IMR-90 (cell line): ENCODE data around the gene FALEC. TPM values are rescaled to one million over a fixed set of nuclear protein-coding genes. Genes with fewer than 3 reads are reported as not detected.

Source experiments
- ATAC-seq: fragments of 200-7000 bp; cut with Tn5 transposase; 2 replicates; pipeline ENCODE4 v1.9.1; 2020; ENCODE audit warnings: low read depth, mild to moderate bottlenecking, moderate library complexity
- BruUV-seq: library from RNA; stranded (reverse); fragments of 400-500 nt; replicated peaks from 2 replicates; lab custom pipeline; 2021; lab: Mats Ljungman, UMichigan
- CTCF ChIA-PET: fragments of 300-600 bp; formaldehyde crosslinking; extraction: SDS; loops from one replicate; lab custom pipeline; 2021; ENCODE audit warnings: antibody characterized with exemption; lab: Yijun Ruan, JAX
- POLR2A ChIA-PET: fragments of 300-600 bp; sonication (Branson Sonifier 250); formaldehyde crosslinking; loops from one replicate; lab custom pipeline; 2022; ENCODE audit warnings: antibody characterized with exemption; ENCODE audit not compliant: unreplicated experiment; lab: Charles Lee
- DNase-seq: peaks from one replicate; pipeline ENCODE4 v3.0.0; 2013
- H2AFZ ChIP-seq: replicated peaks from 2 replicates; pipeline ENCODE3; 2013; ENCODE audit warnings: low read length, mild to moderate bottlenecking; ENCODE audit not compliant: poor library complexity
- H2AK5ac ChIP-seq: 2 replicates; pipeline ENCODE4 v1.6.1; 2013; ENCODE audit warnings: low read depth, low read length, inconsistent platforms
- H2AK9ac ChIP-seq: replicated peaks from 2 replicates; pipeline ENCODE3; 2013; ENCODE audit warnings: mild to moderate bottlenecking, low read depth, low read length, moderate library complexity; ENCODE audit not compliant: poor library complexity
- H2BK120ac ChIP-seq: 2 replicates; pipeline ENCODE4 v1.6.1; 2013; ENCODE audit warnings: low read depth, low read length, inconsistent platforms
- H2BK15ac ChIP-seq: 3 replicates; pipeline ENCODE4 v1.6.1; 2013; ENCODE audit warnings: low read depth, low read length, inconsistent platforms
- H2BK20ac ChIP-seq: 2 replicates; pipeline ENCODE4 v1.6.1; 2013; ENCODE audit warnings: low read depth, mild to moderate bottlenecking, inconsistent platforms, low read length, moderate library complexity
- H2BK5ac ChIP-seq: 2 replicates; pipeline ENCODE4 v1.6.1; 2013; ENCODE audit warnings: mild to moderate bottlenecking, low read depth, low read length, inconsistent platforms; ENCODE audit not compliant: poor library complexity, severe bottlenecking
- H3K14ac ChIP-seq: replicated peaks from 2 replicates; pipeline ENCODE4 v1.6.1; 2013; ENCODE audit warnings: low read depth, low read length, inconsistent platforms
- H3K18ac ChIP-seq: 2 replicates; pipeline ENCODE4 v1.6.1; 2013; ENCODE audit warnings: low read depth, low read length, control low read depth
- H3K23ac ChIP-seq: 2 replicates; pipeline ENCODE4 v1.6.1; 2013; ENCODE audit warnings: low read depth, low read length, inconsistent platforms
- H3K27ac ChIP-seq: 2 replicates; pipeline ENCODE4 v1.5.1; 2013; ENCODE audit warnings: mild to moderate bottlenecking, control low read depth, low read length; ENCODE audit not compliant: insufficient read depth
- H3K27me3 ChIP-seq: 2 replicates; pipeline ENCODE4 v1.6.1; 2013; ENCODE audit warnings: low read length; ENCODE audit not compliant: control insufficient read depth, insufficient read depth
- H3K36me3 ChIP-seq: 2 replicates; pipeline ENCODE4 v1.6.1; 2013; ENCODE audit warnings: low read length, mixed read lengths; ENCODE audit not compliant: control insufficient read depth, insufficient read depth
- H3K4ac ChIP-seq: 2 replicates; pipeline ENCODE4 v1.6.1; 2013; ENCODE audit warnings: low read depth, low read length, inconsistent platforms
- H3K4me1 ChIP-seq: 2 replicates; pipeline ENCODE4 v1.6.1; 2013; ENCODE audit warnings: low read length, mixed read lengths; ENCODE audit not compliant: control insufficient read depth, insufficient read depth
- H3K4me2 ChIP-seq: 2 replicates; pipeline ENCODE4 v1.6.1; 2013; ENCODE audit warnings: low read depth, mild to moderate bottlenecking, control low read depth, low read length, moderate library complexity
- H3K4me3 ChIP-seq: 2 replicates; pipeline ENCODE4 v1.5.1; 2013; ENCODE audit warnings: low read depth, mild to moderate bottlenecking, control low read depth, low read length, moderate library complexity; ENCODE audit not compliant: insufficient read depth
- H3K56ac ChIP-seq: 2 replicates; pipeline ENCODE4 v1.6.1; 2013; ENCODE audit warnings: low read length, inconsistent platforms; ENCODE audit not compliant: insufficient read depth; ENCODE audit errors: extremely low read depth
- H3K79me1 ChIP-seq, 2 experiments: 2 replicates each; pipeline ENCODE4 v1.6.1; 2013; ENCODE audit warnings: low read length in 2 of 2, inconsistent platforms in 1 of 2, low read depth in 1 of 2
- H3K9ac ChIP-seq: 2 replicates; pipeline ENCODE4 v1.6.1; 2013; ENCODE audit warnings: low read depth, low read length, control low read depth
- H3K9me1 ChIP-seq: 2 replicates; pipeline ENCODE4 v1.6.1; 2013; ENCODE audit warnings: low read length, inconsistent platforms; ENCODE audit not compliant: insufficient read depth
- H3K9me3 ChIP-seq: 2 replicates; pipeline ENCODE4 v1.6.1; 2013; ENCODE audit warnings: low read length; ENCODE audit not compliant: control insufficient read depth, insufficient read depth
- H4K20me1 ChIP-seq: 2 replicates; pipeline ENCODE4 v1.6.1; 2013; ENCODE audit warnings: low read length, inconsistent platforms; ENCODE audit not compliant: insufficient read depth
- H4K5ac ChIP-seq: 2 replicates; pipeline ENCODE4 v1.6.1; 2013; ENCODE audit warnings: mild to moderate bottlenecking, low read depth, low read length, control low read depth
- H4K8ac ChIP-seq, 2 experiments: 2 replicates each; pipeline ENCODE4 v1.6.1; 2013; ENCODE audit warnings: low read depth in 2 of 2, low read length in 2 of 2, control low read depth in 1 of 2, inconsistent platforms in 1 of 2
- H4K91ac ChIP-seq: 2 replicates; pipeline ENCODE4 v1.6.1; 2013; ENCODE audit warnings: low read depth, low read length, inconsistent platforms; ENCODE audit not compliant: insufficient read depth
- CEBPB ChIP-seq: IDR thresholded peaks from 2 replicates; pipeline ENCODE4 v1.6.1; 2012; ENCODE audit warnings: low read depth, low read length, improper control_type of control experiment
- CHD1 ChIP-seq: IDR thresholded peaks from 2 replicates; pipeline ENCODE4 v1.6.1; 2012; ENCODE audit warnings: low read depth, low read length, improper control_type of control experiment
- FOS ChIP-seq: fragments of 150-350 bp; IDR thresholded peaks from 2 replicates; pipeline ENCODE4 v1.6.1; 2016; ENCODE audit warnings: low read depth, low read length
- MAFK ChIP-seq: IDR thresholded peaks from 2 replicates; pipeline ENCODE4 v1.6.1; 2012; ENCODE audit warnings: low read depth, low read length, improper control_type of control experiment
- MXI1 ChIP-seq: IDR thresholded peaks from 2 replicates; pipeline ENCODE4 v1.6.1; 2012; ENCODE audit warnings: low read depth, mild to moderate bottlenecking, low read length, moderate library complexity, borderline replicate concordance
- NFE2L2 ChIP-seq: fragments of 150-350 bp; IDR thresholded peaks from 2 replicates; pipeline ENCODE4 v1.6.1; 2016; ENCODE audit warnings: low read depth, mild to moderate bottlenecking, low read length
- POLR2A ChIP-seq: IDR thresholded peaks from 2 replicates; pipeline ENCODE4 v1.6.1; 2012; ENCODE audit warnings: mild to moderate bottlenecking, low read depth, low read length
- RAD21 ChIP-seq: IDR thresholded peaks from 2 replicates; pipeline ENCODE4 v1.6.1; 2012; ENCODE audit warnings: low read length, improper control_type of control experiment
- WGBS, 2 experiments: methylation state at CpG; one replicate each; pipeline versions ENCODE4 v1.1.5 to v1.1.7; 2013; ENCODE audit warnings: missing lambda C conversion rate in 2 of 2; ENCODE audit not compliant: insufficient read length in 1 of 2; ENCODE audit errors: extremely low coverage in 2 of 2; 5-methylcytosine and 5-hydroxymethylcytosine counted together
- dilution Hi-C: fragments of 300-500 bp; cut with HindIII; formaldehyde crosslinking; loops from one replicate; pipeline ENCODE4 v1.14.3; 2018; ENCODE audit warnings: low sequenced_read_pairs; ENCODE audit not compliant: unreplicated experiment
- in situ Hi-C: fragments of 300-500 bp; cut with MboI; formaldehyde crosslinking; loops from 3 replicates; pipeline ENCODE4 v1.14.3; 2019; ENCODE audit warnings: low sequenced_read_pairs, inconsistent platforms, mixed read lengths
- intact Hi-C: fragments of 100-400 bp; cut with micrococcal nuclease; formaldehyde crosslinking; loops from 2 replicates; pipeline ENCODE4 v1.10.0; 2022
- polyA plus RNA-seq, 3 experiments: library from polyadenylated mRNA; depleted of rRNA; stranded (reverse); fragments of >200 nt; gene quantifications; 2 replicates each; pipeline ENCODE4 v1.2.3, GENCODE V29; 2012; ENCODE audit warnings: low replicate concordance in 1 of 3
- total RNA-seq: library from RNA; depleted of rRNA; stranded (reverse); fragments of >200 nt; gene quantifications from 2 replicates; pipeline ENCODE4 v1.2.3, GENCODE V29; 2012
- TF ChIP-seq, protein P1 (sequence below): fragments of 150-350 bp; IDR thresholded peaks from 2 replicates; pipeline ENCODE4 v1.6.1; 2016; ENCODE audit warnings: low read depth, mild to moderate bottlenecking, low read length, moderate library complexity, borderline replicate concordance
- TF ChIP-seq, protein P2 (sequence below): fragments of 150-350 bp; IDR thresholded peaks from 2 replicates; pipeline ENCODE4 v1.6.1; 2017; ENCODE audit warnings: mild to moderate bottlenecking, antibody characterized with exemption, low read length, low read depth
- TF ChIP-seq, protein P3 (sequence below): conservative IDR thresholded peaks from 2 replicates; pipeline ENCODE4 v1.5.1; 2012; ENCODE audit warnings: mild to moderate bottlenecking, low read depth, low read length, improper control_type of control experiment

FALEC gene
- total and polyA plus RNA-seq, 2 of the 4 experiments (the other 2 are of a cell fraction), result not detected

DNA sequence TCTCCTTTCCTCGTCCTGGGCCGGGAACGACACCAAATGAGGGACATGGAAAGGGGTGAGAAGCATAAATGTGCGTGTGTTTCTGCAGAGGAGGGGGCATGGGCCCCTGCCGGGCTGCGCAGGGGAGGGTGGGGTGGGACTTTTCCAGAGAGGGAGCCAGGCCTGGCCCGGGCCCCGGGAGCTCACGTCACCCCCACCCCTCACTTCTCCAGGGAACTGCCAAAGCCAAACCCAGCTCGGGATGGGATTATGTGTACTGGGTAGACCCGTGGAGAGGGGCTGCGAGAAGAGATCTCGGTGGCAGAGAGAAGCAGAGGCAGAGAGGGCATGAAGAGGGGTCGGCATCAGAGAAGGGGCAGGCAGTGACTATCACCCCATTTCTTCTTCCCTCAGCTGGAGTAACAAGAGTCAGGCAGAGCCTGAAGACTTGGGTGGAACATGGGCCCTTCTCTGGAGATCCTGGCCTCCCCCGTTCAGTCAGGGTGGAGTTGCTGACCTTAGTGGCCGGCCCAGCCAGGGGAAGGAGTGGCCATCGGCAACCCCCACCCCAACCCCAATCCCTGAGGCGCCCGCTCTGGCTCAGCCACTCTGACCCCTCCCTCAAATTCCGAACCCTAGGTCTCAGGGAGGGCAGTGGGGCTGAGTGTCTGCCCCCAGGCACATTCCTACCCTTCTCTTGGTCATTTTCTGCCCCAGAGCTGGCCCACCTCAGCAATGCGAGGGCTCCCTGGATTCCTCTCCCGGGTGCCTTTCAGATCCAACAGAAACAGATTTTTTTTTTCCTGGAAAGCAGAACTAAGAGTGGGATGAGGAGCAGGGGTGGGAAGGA lies 34.9 kb downstream of the FALEC start:
- peaks cover 26% of the 10 kb centered on the region for H3K4me1 ChIP-seq
- 0 out of 2 replicates have a peak overlapping the region, but pooled peaks have one; percentile 57 for H3K9ac ChIP-seq
- H3K36me3 ChIP-seq, result no peaks in the 10 kb centered on the region; the same call in 1 of the 2 replicates
- H2AK9ac ChIP-seq, result peak overlapping the region; percentile 97
- ChIA-PET CTCF (interaction anchor here (0.6 to 1.0 kb wide), 2 partner anchors 10 to 142 kb away, joined by 3 to 4 read pairs; no protein-coding TSS in a partner anchor), POLR2A (interaction anchor here (1.0 kb wide), 1 partner anchor 42 kb away, joined by 3 read pairs; no protein-coding TSS in a partner anchor)
- TF ChIP-seq, protein P1, sequence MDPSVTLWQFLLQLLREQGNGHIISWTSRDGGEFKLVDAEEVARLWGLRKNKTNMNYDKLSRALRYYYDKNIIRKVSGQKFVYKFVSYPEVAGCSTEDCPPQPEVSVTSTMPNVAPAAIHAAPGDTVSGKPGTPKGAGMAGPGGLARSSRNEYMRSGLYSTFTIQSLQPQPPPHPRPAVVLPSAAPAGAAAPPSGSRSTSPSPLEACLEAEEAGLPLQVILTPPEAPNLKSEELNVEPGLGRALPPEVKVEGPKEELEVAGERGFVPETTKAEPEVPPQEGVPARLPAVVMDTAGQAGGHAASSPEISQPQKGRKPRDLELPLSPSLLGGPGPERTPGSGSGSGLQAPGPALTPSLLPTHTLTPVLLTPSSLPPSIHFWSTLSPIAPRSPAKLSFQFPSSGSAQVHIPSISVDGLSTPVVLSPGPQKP, result no peak
- TF ChIP-seq MXI1 (no peak), FOS (no peak), POLR2A (no peak), CHD1 (no peak), RAD21 (no peak), CEBPB (no peak), NFE2L2 (no peak), MAFK (no peak)
- TF ChIP-seq, protein P2, sequence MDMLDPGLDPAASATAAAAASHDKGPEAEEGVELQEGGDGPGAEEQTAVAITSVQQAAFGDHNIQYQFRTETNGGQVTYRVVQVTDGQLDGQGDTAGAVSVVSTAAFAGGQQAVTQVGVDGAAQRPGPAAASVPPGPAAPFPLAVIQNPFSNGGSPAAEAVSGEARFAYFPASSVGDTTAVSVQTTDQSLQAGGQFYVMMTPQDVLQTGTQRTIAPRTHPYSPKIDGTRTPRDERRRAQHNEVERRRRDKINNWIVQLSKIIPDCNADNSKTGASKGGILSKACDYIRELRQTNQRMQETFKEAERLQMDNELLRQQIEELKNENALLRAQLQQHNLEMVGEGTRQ, result no peak
- TF ChIP-seq, protein P3, sequence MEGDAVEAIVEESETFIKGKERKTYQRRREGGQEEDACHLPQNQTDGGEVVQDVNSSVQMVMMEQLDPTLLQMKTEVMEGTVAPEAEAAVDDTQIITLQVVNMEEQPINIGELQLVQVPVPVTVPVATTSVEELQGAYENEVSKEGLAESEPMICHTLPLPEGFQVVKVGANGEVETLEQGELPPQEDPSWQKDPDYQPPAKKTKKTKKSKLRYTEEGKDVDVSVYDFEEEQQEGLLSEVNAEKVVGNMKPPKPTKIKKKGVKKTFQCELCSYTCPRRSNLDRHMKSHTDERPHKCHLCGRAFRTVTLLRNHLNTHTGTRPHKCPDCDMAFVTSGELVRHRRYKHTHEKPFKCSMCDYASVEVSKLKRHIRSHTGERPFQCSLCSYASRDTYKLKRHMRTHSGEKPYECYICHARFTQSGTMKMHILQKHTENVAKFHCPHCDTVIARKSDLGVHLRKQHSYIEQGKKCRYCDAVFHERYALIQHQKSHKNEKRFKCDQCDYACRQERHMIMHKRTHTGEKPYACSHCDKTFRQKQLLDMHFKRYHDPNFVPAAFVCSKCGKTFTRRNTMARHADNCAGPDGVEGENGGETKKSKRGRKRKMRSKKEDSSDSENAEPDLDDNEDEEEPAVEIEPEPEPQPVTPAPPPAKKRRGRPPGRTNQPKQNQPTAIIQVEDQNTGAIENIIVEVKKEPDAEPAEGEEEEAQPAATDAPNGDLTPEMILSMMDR, result no peak
- H3K4ac ChIP-seq, result peak overlapping the region; percentile 76
- peak overlapping the region in 1 of 2 experiments; percentile 21; a peak in 2 of 4 replicates for H4K8ac ChIP-seq
- peak overlapping the region; percentile 50; the same call in 1 of the 2 replicates for H3K4me3 ChIP-seq
- H2AK5ac ChIP-seq, result peak overlapping the region; percentile 75
- WGBS, 2 experiments, result no CpG with 5 or more reads among the region's 22 CpGs
- H4K20me1 ChIP-seq, result no peaks in the 10 kb centered on the region; the same call in none of the 2 replicates
- H2BK20ac ChIP-seq, result no peak overlapping the region
- H3K79me1 ChIP-seq, result peaks cover 3 to 37% of the 10 kb centered on the region in 2 experiments; a peak in 3 of 4 replicates
- no peaks in the 10 kb centered on the region for H3K27me3 ChIP-seq
- ATAC-seq (no peak), DNase-seq (no peak)
- H3K9me1 ChIP-seq, result peaks cover 6% of the 10 kb centered on the region
- H4K91ac ChIP-seq, result peak overlapping the region; percentile 43; the same call in 1 of the 2 replicates
- intact Hi-C loops (no loop called here), dilution Hi-C loops (no loop called here), in situ Hi-C loops (loop anchor here (10.0 kb wide), 1 partner anchor 286 kb away; the partner anchor contains the start of gene APH1A)
- no peak overlapping the region for H3K56ac ChIP-seq
- H3K18ac ChIP-seq, result no peak overlapping the region
- H3K27ac ChIP-seq, result no peak overlapping the region
- peak overlapping the region; percentile 56 for H2AFZ ChIP-seq
- peak overlapping the region; percentile 45; the same call in 1 of the 2 replicates for H3K14ac ChIP-seq
- no peaks in the 10 kb centered on the region for H3K9me3 ChIP-seq
- BruUV-seq, result no TSS peak
- H4K5ac ChIP-seq, result peak overlapping the region; percentile 74; the same call in 1 of the 2 replicates
- peak overlapping the region; percentile 68; the same call in 1 of the 2 replicates for H2BK120ac ChIP-seq
- H3K23ac ChIP-seq, result peak overlapping the region; percentile 92; the same call in 1 of the 2 replicates
- peak overlapping the region; percentile 37; the same call in 2 of the 3 replicates for H2BK15ac ChIP-seq
- no peak overlapping the region for H2BK5ac ChIP-seq
- peak overlapping the region; percentile 99 for H3K4me2 ChIP-seq
